Liver (tissue), 9 donors: ENCODE measurements around the gene GALNT10. TPM values are rescaled to one million over a fixed set of nuclear protein-coding genes. Genes with fewer than 3 reads are reported as not detected.

Experiments used
- DNase-seq: peaks from one replicate; pipeline ENCODE4 v3.0.0-alpha.2; 2017; ENCODE audit warnings: low spot score
- H3K27ac ChIP-seq, 2 donors: one replicate each; pipeline ENCODE4 v1.7.0; 2013; ENCODE audit warnings: inconsistent platforms in 2 of 2, low read length in 2 of 2, control low read depth in 1 of 2, low read depth in 1 of 2, mild to moderate bottlenecking in 1 of 2
- H3K27me3 ChIP-seq, 4 donors: one replicate each; pipeline versions ENCODE4 v1.6.1 to v1.7.0; 2013; ENCODE audit warnings: low read length in 3 of 4, inconsistent platforms in 1 of 4, mild to moderate bottlenecking in 1 of 4, moderate library complexity in 1 of 4; ENCODE audit not compliant: control insufficient read depth in 4 of 4, insufficient read depth in 4 of 4
- H3K36me3 ChIP-seq, 4 donors: one replicate each; pipeline versions ENCODE4 v1.6.1 to v1.7.0; 2013; ENCODE audit warnings: low read length in 3 of 4, mild to moderate bottlenecking in 3 of 4, low read depth in 1 of 4, moderate library complexity in 1 of 4; ENCODE audit not compliant: control insufficient read depth in 4 of 4, insufficient read depth in 3 of 4
- H3K4me1 ChIP-seq, 4 donors: one replicate each; pipeline versions ENCODE4 v1.6.1 to v1.7.0; 2013; ENCODE audit warnings: low read length in 3 of 4, mild to moderate bottlenecking in 3 of 4, moderate library complexity in 1 of 4; ENCODE audit not compliant: control insufficient read depth in 4 of 4, insufficient read depth in 4 of 4
- H3K4me3 ChIP-seq, 3 donors: one replicate each; pipeline versions ENCODE4 v1.6.1 to v1.7.0; 2013; ENCODE audit warnings: low read length in 3 of 3, control low read depth in 1 of 3, low read depth in 1 of 3, mild to moderate bottlenecking in 1 of 3
- H3K9ac ChIP-seq, 2 donors: one replicate each; pipeline ENCODE4 v1.7.0; 2013; ENCODE audit warnings: low read length in 2 of 2, mild to moderate bottlenecking in 2 of 2, moderate library complexity in 2 of 2, control low read depth in 1 of 2, low read depth in 1 of 2
- H3K9me3 ChIP-seq, 4 donors: one replicate each; pipeline versions ENCODE4 v1.6.1 to v1.7.0; 2013; ENCODE audit warnings: low read length in 3 of 4; ENCODE audit not compliant: control insufficient read depth in 4 of 4
- ATF3 ChIP-seq: IDR thresholded peaks from 2 replicates; pipeline ENCODE4 v1.6.1; 2016; ENCODE audit warnings: antibody characterized with exemption
- CTCF ChIP-seq: fragments of 150-350 bp; IDR thresholded peaks from 2 replicates; pipeline ENCODE4 v1.5.1; 2017; ENCODE audit warnings: improper control_type of control experiment, low read depth, low read length; ENCODE audit not compliant: missing input control
- EGR1 ChIP-seq, 2 donors: IDR thresholded peaks; 2 replicates each; pipeline ENCODE4 v1.6.1; 2016 to 2018; ENCODE audit warnings: antibody characterized with exemption in 2 of 2, low read depth in 2 of 2
- FOXA2 ChIP-seq: IDR thresholded peaks from 2 replicates; pipeline ENCODE4 v1.6.1; 2016; ENCODE audit warnings: antibody characterized with exemption
- GABPA ChIP-seq, 2 donors: IDR thresholded peaks in 1 of 2; conservative IDR thresholded peaks in 1 of 2; 2 replicates each; pipeline ENCODE4 v1.6.1; 2016; ENCODE audit warnings: antibody characterized with exemption in 2 of 2, mild to moderate bottlenecking in 1 of 2, moderate library complexity in 1 of 2
- HNF4A ChIP-seq, 2 donors: conservative IDR thresholded peaks; 2 replicates each; pipeline ENCODE4 v1.6.1; 2016; ENCODE audit warnings: antibody characterized with exemption in 2 of 2, mild to moderate bottlenecking in 2 of 2
- HNF4G ChIP-seq: IDR thresholded peaks from 2 replicates; pipeline ENCODE4 v1.6.1; 2016; ENCODE audit warnings: antibody characterized with exemption
- JUND ChIP-seq, 2 donors: IDR thresholded peaks; 2 replicates each; pipeline ENCODE4 v1.6.1; 2016; ENCODE audit warnings: antibody characterized with exemption in 2 of 2
- NR2F2 ChIP-seq: IDR thresholded peaks from 2 replicates; pipeline ENCODE4 v1.6.1; 2016; ENCODE audit warnings: antibody characterized with exemption
- RAD21 ChIP-seq, 2 donors: IDR thresholded peaks; 2 replicates each; pipeline ENCODE4 v1.6.1; 2016; ENCODE audit warnings: antibody characterized with exemption in 2 of 2, mild to moderate bottlenecking in 2 of 2
- REST ChIP-seq: IDR thresholded peaks from 2 replicates; pipeline ENCODE4 v1.6.1; 2016; ENCODE audit warnings: antibody characterized with exemption, mild to moderate bottlenecking
- RXRA ChIP-seq, 2 donors: IDR thresholded peaks; 2 replicates each; pipeline ENCODE4 v1.6.1; 2017 to 2018; ENCODE audit warnings: antibody characterized with exemption in 2 of 2, mild to moderate bottlenecking in 1 of 2
- SP1 ChIP-seq: IDR thresholded peaks from 2 replicates; pipeline ENCODE4 v1.6.1; 2018; ENCODE audit warnings: antibody characterized with exemption, mild to moderate bottlenecking
- TAF1 ChIP-seq: conservative IDR thresholded peaks from 2 replicates; pipeline ENCODE4 v1.6.1; 2016; ENCODE audit warnings: antibody characterized with exemption, mild to moderate bottlenecking
- ZBTB33 ChIP-seq: IDR thresholded peaks from 2 replicates; pipeline ENCODE4 v1.6.1; 2016; ENCODE audit warnings: antibody characterized with exemption
- WGBS: extraction: QIAGEN DNeasy Blood & Tissue Kit; methylation state at CpG from one replicate; pipeline ENCODE4 v1.1.7; 2013; 5-methylcytosine and 5-hydroxymethylcytosine counted together
- polyA plus RNA-seq, 2 donors: library from polyadenylated mRNA; stranded (reverse) in 1 of 2; unstranded in 1 of 2; fragments of 200-250 nt in 1 of 2; fragments of >200 nt in 1 of 2; fragmentation: Nextera tagmentation in 1 of 2; extraction: Ambion mirVana in 1 of 2; gene quantifications; one replicate each; pipeline versions ENCODE4 v1.2.1 to v1.2.3, GENCODE V29; 2013 to 2015
- total RNA-seq, 2 donors: library from RNA; depleted of rRNA; stranded (reverse); fragments of >200 nt; gene quantifications; one replicate each; pipeline ENCODE4 v1.2.3, GENCODE V29; 2014
- donor health status: healthy.
- donor health status: healthy.
- donor health status: healthy.
- donor health status: healthy.
- donor health status: healthy.

GALNT10 gene
- total and polyA plus RNA-seq, 4 donors = 1.1 to 17.8 (median 5.3) TPM

GRCh38 chr5:154388842-154389241, 198.3 kb downstream of the GALNT10 start:
- H3K36me3 ChIP-seq = no peaks in the 10 kb centered on the region
- H3K4me3 ChIP-seq = no peak overlapping the region
- no peak overlapping the region for H3K27ac ChIP-seq
- DNase-seq = no peak
- 95% methylated on average over 2 of the region's 2 CpGs for WGBS
- H3K9me3 ChIP-seq = no peaks in the 10 kb centered on the region
- peaks cover 0 to 7% (median 0%) of the 10 kb centered on the region in 4 donors for H3K4me1 ChIP-seq
- H3K9ac ChIP-seq = no peak overlapping the region
- no peaks in the 10 kb centered on the region for H3K27me3 ChIP-seq
- TF ChIP-seq HNF4A (conservative IDR thresholded peaks at IDR 0.05) (no peak), ZBTB33 (no peak), SP1 (no peak), NR2F2 (no peak), RAD21 (IDR thresholded peaks at IDR 0.05) (no peak), FOXA2 (no peak), ATF3 (no peak), HNF4G (no peak), JUND (IDR thresholded peaks at IDR 0.05) (no peak), RXRA (IDR thresholded peaks at IDR 0.05) (no peak), CTCF (no peak), EGR1 (IDR thresholded peaks at IDR 0.05; ENCODE audit: low read depth in 2 of 2) (no peak), TAF1 (no peak)

- peaks cover 0 to 7% (median 0%) of the 10 kb centered on the region in 4 donors for H3K4me1 ChIP-seq
- H3K9ac ChIP-seq = no peak overlapping the region
- TF ChIP-seq ZBTB33 = no peak
- TF ChIP-seq CTCF = no peak
- TF ChIP-seq EGR1 (IDR thresholded peaks at IDR 0.05; ENCODE audit: low read depth in 2 of 2) = no peak
- TF ChIP-seq REST = no peak
- TF ChIP-seq GABPA (IDR thresholded peaks at IDR 0.05 in 1 of 2, conservative IDR thresholded peaks at IDR 0.05 in 1 of 2) = no peak
- TF ChIP-seq HNF4A (conservative IDR thresholded peaks at IDR 0.05) = no peak
- H3K4me3 ChIP-seq = no peak overlapping the region
- no peaks in the 10 kb centered on the region for H3K27me3 ChIP-seq
- no peak for DNase-seq
- 94% methylated on average over 8 of the region's 8 CpGs for WGBS
- no peaks in the 10 kb centered on the region for H3K36me3 ChIP-seq
- no peaks in the 10 kb centered on the region for H3K9me3 ChIP-seq
- no peak overlapping the region for H3K27ac ChIP-seq
Observed at GRCh38 chr5:154390096-154390495, 199.6 kb downstream of the GALNT10 start.
